Measurements from ENCODE around the gene SLC15A1.
"Not testable (repeated sequence)": the region's sequence is repeated elsewhere in the genome, so short reads cannot be mapped to it uniquely, and the experiment has no call there.

The SLC15A1 gene

DNA sequence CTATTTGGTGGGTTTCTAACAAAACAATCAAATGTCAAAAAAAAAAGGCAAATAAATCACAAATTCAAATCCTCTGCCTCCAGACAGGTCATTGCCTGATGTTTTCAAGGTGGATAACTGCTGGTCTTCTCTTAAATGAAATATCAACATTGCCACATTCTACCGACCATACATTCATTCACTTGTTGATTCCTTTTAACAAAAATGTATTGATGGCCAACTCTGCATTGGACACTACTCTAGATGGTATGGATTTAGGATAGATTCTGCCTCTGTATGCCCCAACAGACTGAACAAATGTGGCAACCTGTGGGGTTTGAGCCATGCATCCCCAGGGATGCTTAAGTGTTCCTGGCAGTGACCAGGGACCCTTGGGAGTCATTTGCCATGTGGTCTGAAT lies 88.0 kb downstream of the SLC15A1 start:
- H3K4me3 ChIP-seq (ENCODE audit: low read depth, low read length), result no peak overlapping the region

DNA sequence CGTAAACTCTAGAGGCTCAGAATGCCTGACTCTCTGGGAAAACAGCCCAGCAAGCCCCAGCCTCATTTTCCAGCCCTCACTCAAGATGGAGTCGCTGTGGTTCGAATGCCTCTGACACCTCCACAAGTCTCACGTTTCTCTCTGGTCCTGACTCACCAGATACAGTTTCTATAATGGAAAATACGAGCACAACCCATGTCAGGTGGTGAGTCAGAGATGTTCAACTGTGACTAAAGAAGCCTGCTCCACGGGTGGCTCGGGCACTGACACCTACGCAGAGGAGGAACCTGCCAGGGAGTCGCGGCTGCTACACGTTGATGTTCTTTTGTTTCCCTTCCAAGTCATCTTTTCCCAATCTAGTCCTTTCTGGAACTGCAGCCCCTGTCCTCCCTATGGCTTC lies 88.4 kb downstream of the SLC15A1 start:
- no peak overlapping the region for H3K4me3 ChIP-seq (ENCODE audit: low read depth, low read length)

DNA sequence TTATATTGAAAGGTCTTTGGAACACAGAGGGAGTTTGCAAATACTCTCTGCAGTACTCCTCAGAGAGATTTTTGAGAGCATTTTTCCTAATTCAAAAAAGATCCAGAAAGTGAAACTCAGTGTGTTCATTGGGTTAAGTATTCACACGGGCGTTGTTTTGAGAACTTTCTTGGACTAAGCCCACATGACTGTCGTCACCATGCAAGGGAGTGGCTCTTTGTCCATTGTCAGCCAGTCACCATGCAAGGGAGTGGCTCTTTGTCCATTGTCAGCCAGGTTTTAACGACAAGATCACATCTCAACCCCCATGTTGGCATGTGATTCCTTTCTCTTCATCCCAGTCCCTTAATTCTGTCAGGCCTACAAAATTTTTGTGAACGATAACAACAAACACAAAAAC lies 94.3 kb downstream of the SLC15A1 start:
- no peak overlapping the region for H3K4me3 ChIP-seq (ENCODE audit: low read depth, low read length)

DNA sequence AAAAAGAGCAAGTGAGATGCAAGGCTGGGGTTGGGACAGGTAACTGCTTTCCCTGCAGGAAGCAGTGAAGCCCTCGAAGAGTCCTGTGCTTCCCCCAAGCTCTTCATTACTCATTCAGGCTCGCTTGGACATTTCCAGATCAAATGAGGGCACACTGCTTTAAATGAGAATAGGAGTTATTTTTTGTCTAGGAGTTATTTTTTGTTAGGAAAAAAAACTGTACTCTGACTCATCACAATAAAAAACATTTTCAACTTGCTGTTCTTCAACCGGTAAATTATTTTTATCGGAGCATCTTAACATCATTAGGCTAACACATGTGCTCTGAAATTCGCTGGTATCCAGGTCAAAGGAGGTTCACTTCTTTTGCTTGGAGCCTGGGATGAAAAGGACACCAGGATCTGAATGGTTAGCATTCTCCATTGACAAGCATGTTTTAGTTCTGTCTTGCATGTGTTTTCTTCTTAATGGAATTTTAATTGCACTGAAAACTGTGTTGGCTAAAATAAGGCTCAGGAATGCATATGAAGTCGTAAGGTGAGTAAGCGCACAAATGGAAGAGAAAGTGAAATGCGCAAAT lies 94.9 kb downstream of the SLC15A1 start:
- no peak overlapping the region for H3K4me3 ChIP-seq (ENCODE audit: low read depth, low read length)

DNA sequence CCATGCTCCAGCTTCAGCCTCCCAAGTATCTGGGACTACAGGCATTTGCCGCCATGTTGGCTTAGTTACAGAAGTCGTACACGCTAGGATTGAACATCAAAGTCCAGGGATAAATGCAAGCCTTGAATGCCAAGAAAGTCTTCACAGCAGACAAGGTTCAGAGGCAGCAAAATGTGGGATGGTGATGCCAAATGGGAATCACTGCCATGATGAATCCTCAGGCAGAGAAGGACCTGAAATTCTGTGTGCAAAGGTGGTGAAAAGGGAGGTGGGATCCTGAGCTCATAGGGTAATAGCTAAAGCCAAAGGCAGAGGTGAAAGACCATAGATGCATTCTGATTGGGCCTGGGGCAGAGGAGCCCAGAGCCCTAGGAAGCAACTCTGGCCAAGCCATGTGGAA lies 96.2 kb downstream of the SLC15A1 start:
- H3K4me3 ChIP-seq (ENCODE audit: low read depth, low read length), result no peak overlapping the region

DNA sequence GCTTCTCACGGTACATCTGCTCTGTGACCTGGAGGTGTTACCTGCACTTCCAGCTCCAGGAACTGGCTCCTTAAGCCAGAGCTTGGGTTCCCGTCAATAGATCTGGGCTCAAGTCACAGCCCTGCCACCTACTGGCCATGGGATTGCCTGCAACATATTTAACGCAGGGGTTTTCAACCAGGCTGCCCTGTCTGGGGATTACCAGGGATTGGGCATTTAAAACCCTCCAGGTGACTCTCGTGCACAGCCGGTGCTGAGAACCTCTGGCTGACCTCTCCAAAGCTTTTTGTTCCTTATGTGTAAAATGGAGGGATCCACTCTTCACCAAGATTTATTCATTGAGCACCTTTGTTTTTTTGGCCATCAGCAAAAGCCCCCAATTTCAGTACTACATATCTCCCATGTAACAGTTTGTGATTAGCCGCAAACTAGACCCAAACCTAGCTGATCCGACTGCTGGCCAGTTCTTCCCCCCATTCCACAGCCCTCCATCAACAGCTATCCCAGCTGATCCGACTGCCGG lies 98.9 kb downstream of the SLC15A1 start:
- H3K4me3 ChIP-seq (ENCODE audit: low read depth, low read length), result no peak overlapping the region

DNA sequence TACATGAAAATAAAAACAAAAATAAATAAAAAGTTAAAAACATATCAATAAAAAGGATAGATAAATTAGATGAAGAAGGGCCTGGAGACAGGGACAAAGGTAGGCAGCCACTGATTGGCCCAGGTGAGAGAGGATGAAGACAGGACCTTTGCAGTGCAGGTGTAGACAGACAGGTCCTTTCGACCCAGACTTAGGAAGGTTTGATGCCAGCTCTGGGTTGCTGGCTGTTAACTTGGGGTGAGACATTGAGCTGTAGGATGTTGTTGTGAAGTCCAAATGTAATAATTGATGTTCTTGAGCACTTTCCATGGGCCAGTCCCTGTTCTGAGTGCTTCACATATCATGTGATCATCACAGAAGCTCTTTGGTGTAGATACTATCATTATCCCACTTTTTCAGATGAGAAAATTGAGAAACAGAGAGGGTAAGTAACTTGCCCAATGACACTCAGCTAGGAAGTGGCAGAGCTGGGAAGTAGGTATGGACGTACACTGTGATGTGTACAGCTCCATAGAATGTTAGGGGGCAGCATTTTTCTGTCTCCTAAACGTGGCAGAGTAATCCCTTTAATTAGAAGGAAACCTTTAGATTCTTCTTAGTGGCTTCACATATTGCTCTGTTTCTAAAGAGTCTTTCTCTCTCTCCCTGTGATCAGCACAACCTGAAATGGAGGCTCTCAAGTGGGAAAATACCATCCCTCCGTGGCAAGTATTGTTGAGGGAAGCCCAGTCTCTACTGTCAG lies 99.6 kb downstream of the SLC15A1 start:
- no peak overlapping the region for H3K4me3 ChIP-seq (ENCODE audit: low read depth, low read length)

DNA sequence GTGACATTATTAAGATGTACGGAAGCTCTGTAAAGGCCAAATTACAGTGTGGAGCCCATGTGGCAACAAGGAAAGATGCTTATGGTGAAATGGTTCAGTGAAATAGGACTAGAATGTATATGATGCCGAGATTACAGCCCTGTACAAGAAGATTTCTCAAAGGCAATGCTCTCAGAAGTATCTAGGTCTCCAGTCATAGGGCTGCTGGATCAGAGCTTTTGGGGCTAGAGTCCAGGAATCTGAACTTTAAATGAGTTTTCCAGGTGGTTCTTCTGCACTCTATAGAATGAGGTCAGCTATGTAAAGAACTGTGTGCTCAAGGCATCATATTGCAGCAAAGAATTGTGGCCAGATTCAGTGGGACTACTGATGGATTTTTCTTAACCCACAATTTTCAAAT lies 100.2 kb downstream of the SLC15A1 start:
- no peak overlapping the region for H3K4me3 ChIP-seq (ENCODE audit: low read depth, low read length)

DNA sequence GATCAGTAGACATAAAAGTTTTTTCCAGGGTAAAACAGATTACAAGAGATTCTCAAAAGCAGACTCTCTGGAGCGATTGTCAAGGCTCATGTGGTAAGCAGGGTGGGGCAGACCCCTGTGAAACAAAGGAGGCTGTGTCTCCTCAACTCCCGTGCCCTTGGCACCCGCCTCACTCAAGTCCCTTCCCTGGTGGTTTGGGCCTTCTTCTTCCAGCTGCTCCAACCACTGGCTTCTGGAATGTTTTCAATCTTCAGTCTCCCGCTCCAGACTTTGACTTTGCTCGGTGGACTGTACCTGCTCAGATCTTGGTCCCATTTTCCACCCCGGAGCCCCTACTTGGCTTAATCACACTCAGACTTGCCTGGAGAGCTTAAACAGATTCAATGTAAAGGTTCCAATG lies 100.7 kb downstream of the SLC15A1 start:
- H3K4me3 ChIP-seq (ENCODE audit: low read depth, low read length), result no peak overlapping the region

DNA sequence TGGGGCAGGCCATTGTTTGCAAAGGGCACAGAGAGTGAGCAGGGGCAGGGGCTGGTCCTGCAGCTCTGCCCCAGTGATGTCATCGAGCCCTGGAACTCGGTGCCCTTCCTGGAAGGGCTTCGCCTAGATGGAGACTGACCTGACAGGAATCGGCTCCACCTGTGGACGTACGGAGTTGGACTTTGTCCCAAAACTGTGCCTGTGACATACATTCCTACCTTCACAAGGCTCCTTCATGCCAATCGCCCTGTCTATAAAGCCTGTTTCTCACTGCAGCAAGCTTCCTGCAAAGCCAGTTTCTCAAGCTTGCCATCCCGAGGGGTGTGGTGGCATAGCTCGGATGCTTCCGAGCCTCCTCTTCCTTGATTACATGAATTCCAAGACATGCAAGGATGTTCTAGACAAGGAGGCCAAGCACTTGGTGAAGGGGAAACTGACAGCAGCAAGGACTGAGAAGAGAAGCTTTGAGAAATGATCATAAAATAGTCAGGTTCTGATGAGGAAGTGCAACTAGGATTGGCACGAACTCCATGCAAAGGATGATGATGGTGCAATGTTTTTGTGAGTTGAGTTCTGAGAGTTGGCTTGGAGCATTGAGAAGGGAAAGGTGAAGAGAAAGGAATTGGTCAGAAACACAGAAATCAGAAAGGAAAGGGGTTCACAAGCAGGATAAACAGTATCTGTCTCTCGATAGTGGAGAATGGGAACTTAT lies 101.9 kb downstream of the SLC15A1 start:
- H3K4me3 ChIP-seq (ENCODE audit: low read depth, low read length), result no peak overlapping the region

DNA sequence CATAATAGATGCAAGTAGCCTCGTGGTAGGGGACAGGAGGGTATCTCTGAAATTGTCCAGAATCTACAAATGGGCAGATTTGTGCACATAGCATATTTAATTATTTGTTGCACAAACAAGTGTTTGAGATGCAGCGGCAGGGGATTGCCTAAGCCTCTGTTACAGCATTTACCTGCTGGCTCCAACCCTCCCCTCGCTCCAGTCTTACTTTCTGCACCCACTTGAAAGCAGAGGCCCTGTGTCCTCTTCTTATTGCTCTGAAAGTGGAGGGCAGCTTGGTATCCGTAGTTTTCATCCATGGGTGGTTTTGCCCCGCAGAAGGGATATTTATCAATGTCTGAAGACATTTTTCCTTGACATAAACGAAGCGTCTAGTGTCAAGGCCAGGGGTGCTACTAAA lies 102.6 kb downstream of the SLC15A1 start:
- no peak overlapping the region for H3K4me3 ChIP-seq (ENCODE audit: low read depth, low read length)

DNA sequence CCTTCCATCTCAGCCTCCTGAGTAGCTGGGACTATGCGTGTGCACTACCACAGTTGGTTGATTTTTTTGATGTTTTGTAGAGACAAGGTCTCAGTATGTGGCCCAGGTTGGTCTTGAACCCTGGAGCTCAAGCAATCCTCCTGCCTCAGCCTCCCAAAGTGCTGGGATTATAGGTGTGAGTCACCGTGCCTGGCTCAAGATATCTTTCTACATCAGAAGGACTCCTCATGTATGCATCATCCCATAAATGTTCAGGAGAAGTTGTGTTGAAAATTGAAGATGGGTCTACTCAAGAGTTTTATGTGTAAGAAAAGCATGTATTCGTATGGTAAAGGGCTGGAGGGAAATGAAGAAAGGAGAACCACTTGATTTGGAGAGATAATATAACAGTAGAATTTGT lies 103.8 kb downstream of the SLC15A1 start:
- no peak overlapping the region for H3K4me3 ChIP-seq (ENCODE audit: low read depth, low read length)

DNA sequence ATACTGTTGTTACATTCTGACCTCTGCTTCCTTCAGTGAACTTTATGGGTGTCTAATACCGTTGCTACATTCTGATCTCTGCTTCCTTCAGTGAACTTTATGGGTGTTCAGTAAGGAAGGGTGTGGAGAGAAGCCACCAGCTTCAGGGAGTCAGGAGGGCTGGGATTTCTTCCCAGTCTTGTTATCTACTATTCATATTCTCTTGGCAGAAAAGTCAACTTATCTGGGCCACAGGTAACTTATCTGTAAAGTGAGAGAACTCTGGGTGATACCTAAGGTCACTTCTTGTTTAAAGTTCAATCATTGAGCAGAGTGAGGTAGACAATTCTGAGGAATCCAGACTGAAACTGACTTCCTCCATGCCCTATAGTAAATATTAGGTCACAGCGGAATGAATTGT lies 104.3 kb downstream of the SLC15A1 start:
- H3K4me3 ChIP-seq (ENCODE audit: low read depth, low read length), result no peak overlapping the region

DNA sequence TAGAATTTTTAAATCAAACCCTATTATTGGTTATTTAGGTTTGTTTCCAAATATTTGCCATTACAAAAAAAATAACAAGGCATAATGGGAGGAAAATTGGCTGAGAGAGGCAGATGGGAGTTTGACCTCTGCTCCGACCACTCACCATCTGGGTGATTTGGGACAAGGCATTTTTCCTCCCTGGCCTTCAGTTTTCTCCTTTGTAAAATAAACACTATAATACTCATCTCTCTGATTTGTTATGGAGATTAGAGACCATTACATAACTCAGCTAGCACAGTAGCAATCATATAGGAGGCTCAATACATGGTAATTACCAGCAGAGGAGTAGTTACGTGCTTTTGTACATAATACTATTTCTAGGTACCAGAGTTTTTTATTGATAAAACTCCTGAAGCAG lies 105.4 kb downstream of the SLC15A1 start:
- no peak overlapping the region for H3K4me3 ChIP-seq (ENCODE audit: low read depth, low read length)

DNA sequence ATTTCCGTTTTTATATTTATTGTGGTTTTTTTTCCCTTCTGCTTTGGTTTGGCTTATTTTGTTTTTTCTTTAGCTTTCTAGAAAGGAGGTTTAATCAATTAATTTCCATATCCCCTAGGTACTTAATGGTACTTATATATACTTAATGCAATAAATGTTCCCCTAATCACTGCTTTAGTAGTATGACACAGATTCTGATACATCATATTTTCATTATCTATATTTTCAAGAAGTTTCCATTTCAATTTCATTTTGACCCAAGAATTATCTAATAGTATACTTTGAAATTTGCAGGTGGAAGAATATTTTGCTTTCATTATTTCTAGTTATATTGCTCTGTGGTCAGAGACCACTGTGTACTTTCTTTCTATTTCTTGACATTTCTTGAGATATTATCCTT lies 109.0 kb downstream of the SLC15A1 start:
- no peak overlapping the region for H3K4me3 ChIP-seq (ENCODE audit: low read depth, low read length)

DNA sequence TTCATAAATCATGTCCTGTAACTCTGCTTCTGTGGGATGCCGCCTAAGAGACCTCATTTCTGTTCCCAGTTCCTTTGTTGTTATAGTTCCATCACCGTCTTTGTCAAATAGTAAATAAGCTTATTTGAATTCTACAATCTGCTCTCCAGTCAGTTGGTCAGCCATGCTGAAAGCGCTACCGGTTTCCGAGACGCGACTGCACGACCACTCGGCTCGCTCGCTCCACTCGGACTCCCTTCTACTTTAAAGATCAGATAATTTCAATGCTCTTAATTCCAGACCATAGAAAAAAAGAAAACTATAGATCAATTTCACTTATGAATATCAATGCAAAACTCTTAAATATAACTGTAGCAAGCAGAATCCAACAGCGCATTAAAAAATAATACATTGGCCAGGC lies 111.4 kb downstream of the SLC15A1 start:
- H3K4me3 ChIP-seq (ENCODE audit: low read depth, low read length), result no peak overlapping the region

DNA sequence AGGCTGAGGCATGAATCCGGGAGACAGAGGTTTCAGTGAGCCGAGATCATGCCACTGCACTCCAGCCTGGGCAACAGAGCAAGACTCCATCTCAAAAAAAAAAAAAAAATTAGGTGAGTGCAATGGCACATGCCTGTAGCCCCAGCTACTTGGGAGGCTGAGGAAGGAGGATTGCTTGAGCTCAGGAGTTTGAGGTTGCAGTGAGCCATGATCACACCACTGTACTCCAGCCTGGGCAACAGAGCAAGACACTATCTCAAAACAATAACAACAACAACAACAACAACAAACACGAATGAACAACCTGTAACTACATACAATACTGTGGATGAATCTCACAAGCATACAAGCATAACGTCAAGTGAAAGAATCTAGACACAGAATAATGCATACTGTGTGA lies 112.7 kb downstream of the SLC15A1 start:
- H3K4me3 ChIP-seq (ENCODE audit: low read depth, low read length), result not testable (repeated sequence)

DNA sequence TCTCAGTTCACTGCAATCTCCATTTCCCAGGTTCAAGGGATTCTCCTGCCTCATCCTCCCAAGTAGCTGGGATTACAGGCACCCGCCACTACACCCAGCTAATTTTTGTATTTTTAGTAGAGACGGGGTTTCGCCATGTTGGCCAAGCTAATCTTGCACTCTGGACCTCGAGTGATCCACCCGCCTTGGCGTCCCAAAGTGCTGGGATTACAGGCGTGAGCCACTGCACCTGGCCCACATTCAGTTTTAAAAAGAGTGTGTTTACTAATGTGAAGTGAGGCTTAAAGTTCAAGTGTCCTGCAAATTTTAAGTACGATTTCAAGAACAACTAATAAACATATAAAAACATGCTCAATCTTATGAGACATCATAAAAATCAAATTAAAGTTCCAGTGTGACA lies 114.1 kb downstream of the SLC15A1 start:
- H3K4me3 ChIP-seq (ENCODE audit: low read depth, low read length), result not testable (repeated sequence)
